H1 (cell line): Measurements from ENCODE around the gene TCIRG1. TPM values are rescaled to one million over a fixed set of nuclear protein-coding genes. Genes with fewer than 3 reads are reported as not detected.

Source experiments
- BCL11A ChIP-seq, 2 experiments: IDR thresholded peaks; one replicate each; pipeline ENCODE4 v1.6.1; 2011; ENCODE audit warnings: low read depth in 2 of 2, low read length in 2 of 2, mild to moderate bottlenecking in 2 of 2
- EZH2 ChIP-seq: fragments of 200-600 bp; sonication (generic); IDR thresholded peaks from 2 replicates; pipeline ENCODE4 v1.7.1; 2012; ENCODE audit warnings: low read depth, mild to moderate bottlenecking, moderate library complexity, low read length, inconsistent platforms; ENCODE audit not compliant: severe bottlenecking
- GTF2F1 ChIP-seq: IDR thresholded peaks from 2 replicates; pipeline ENCODE4 v1.6.1; 2012; ENCODE audit warnings: low read depth, low read length, improper control_type of control experiment, borderline replicate concordance
- JUN ChIP-seq: IDR thresholded peaks from 2 replicates; pipeline ENCODE4 v1.6.1; 2011; ENCODE audit warnings: low read depth, mild to moderate bottlenecking, improper control_type of control experiment, low read length
- SP2 ChIP-seq: IDR thresholded peaks from 2 replicates; pipeline ENCODE4 v1.6.1; 2012; ENCODE audit warnings: mild to moderate bottlenecking, low read length, inconsistent platforms
- TCF12 ChIP-seq: IDR thresholded peaks from 2 replicates; pipeline ENCODE4 v1.6.1; 2011; ENCODE audit warnings: low read depth, mild to moderate bottlenecking, low read length
- polyA plus RNA-seq, 7 experiments: library from polyadenylated mRNA; depleted of rRNA in 3 of 7; stranded (reverse) in 5 of 7; unstranded in 2 of 7; fragments of >200 nt in 5 of 7; fragments of 200-250 nt in 2 of 7; gene quantifications; 1 replicate in 5 of 7; 2 replicates in 1 of 7; 4 replicates in 1 of 7; pipeline versions ENCODE4 v1.2.1 to v1.2.3, GENCODE V29; 2011 to 2013; ENCODE audit warnings: missing spikeins in 2 of 7, mixed read lengths in 2 of 7
- total RNA-seq: library from RNA; stranded (reverse); fragmentation: NEBNext Ultra II Directional; extraction: Animal tissue kit (Norgen Biotek cat#: 25700); gene quantifications from 2 replicates; pipeline ENCODE4 v1.2.1, GENCODE V29; 2021

The TCIRG1 gene
- total and polyA plus RNA-seq, 2 of the 8 experiments (the other 6 are each of a cell fraction or from before 2014, with no cell fraction given): 25.3 to 39.6 TPM

DNA sequence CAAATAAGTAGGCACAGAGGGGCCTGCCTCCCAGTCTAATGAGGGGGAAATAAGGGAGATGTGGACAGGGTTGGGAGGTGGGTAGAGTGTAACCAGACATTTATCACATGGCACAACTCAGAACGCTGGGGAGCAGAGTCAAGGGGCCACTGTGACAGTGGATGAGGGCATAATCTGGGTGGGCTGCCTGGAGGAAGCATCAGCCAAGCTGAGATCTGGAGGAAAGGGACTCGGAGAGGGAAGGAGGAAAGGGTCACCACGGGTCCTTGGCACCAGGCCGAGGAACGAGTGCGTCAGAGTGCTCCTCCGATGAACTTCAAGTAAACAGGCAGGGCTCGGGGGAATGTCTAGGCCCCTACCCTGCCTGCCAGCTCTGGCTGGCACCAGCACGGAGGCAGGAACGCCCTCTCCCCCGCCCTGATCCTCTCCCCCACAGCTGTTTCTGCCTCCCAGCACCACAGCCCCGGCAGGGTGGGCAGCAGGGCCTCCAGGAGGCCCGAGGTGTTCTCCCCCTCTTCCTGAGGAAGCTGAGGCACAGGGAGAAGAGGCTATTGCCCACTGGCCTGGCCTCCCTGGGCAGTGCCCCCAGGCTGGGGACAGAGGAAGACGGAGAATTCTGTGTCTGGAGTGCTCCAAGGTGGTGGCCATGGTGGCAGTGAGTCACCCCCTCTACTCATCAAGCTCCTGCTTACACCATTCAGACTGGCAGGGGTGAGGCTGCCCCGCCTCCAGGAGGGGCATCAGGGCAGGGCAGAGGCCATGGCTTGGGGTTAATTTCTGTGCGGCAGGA is 24.5 kb upstream of the TCIRG1 start (continued):
- TF ChIP-seq JUN: no peak
- TF ChIP-seq SP2: no peak
- no peak for TF ChIP-seq BCL11A (IDR thresholded peaks at IDR 0.05; ENCODE audit: low read depth in 2 of 2, low read length in 2 of 2)
- TF ChIP-seq TCF12: no peak
- no peak for TF ChIP-seq EZH2
- no peak for TF ChIP-seq GTF2F1
